Esophagus muscularis mucosa (tissue), 4 donors: ENCODE results near the gene FOXD4L6.
"Not testable (repeated sequence)": the region's sequence is repeated elsewhere in the genome, so short reads cannot be mapped to it uniquely, and the experiment has no call there.

Source experiments
- CTCF ChIP-seq, 3 experiments: fragments of 200-600 bp in 2 of 3; fragments of 450-650 bp in 1 of 3; sonication (generic) in 2 of 3; IDR thresholded peaks; one replicate each; pipeline ENCODE4 v1.5.1; 2017 to 2019; ENCODE audit warnings: antibody characterized with exemption in 3 of 3, mild to moderate bottlenecking in 2 of 3, moderate library complexity in 1 of 3
- EP300 ChIP-seq: sonication (generic); formaldehyde crosslinking; IDR thresholded peaks from one replicate; pipeline ENCODE4 v1.6.1; 2017; ENCODE audit warnings: antibody characterized with exemption
- POLR2A ChIP-seq: fragments of 450-650 bp; IDR thresholded peaks from one replicate; pipeline ENCODE4 v1.6.1; 2017; ENCODE audit warnings: antibody characterized with exemption, moderate library complexity, mild to moderate bottlenecking, low read depth
- POLR2AphosphoS5 ChIP-seq, 2 donors: sonication (generic); formaldehyde crosslinking; IDR thresholded peaks; one replicate each; pipeline ENCODE4 v1.6.1; 2017; ENCODE audit warnings: antibody characterized with exemption in 2 of 2

- not testable (repeated sequence) for TF ChIP-seq CTCF (IDR thresholded peaks at IDR 0.05); EP300; POLR2A; POLR2AphosphoS5 (IDR thresholded peaks at IDR 0.05)
Measured at GRCh38 chr9:41095060-41095459, 33.4 kb downstream of the FOXD4L6 start.
